Left ventricle myocardium superior (tissue), 1 donor: ENCODE measurements around the gene KCTD14. TPM values are rescaled to one million over a fixed set of nuclear protein-coding genes. Genes with fewer than 3 reads are reported as not detected.
"Not testable (repeated sequence)": the region's sequence is repeated elsewhere in the genome, so short reads cannot be mapped to it uniquely, and the experiment has no call there.

Experiments used
- ATAC-seq: fragments of 200-7000 bp; cut with Tn5 transposase; one replicate; pipeline ENCODE4 v1.9.1; 2020; ENCODE audit warnings: mild to moderate bottlenecking, moderate library complexity
- DNase-seq: peaks from one replicate; pipeline ENCODE4 v3.0.0-alpha.2; 2020
- intact Hi-C: fragments of 100-400 bp; cut with micrococcal nuclease; formaldehyde crosslinking; loops from one replicate; pipeline ENCODE4 v1.11.0; 2022
- total RNA-seq: library from RNA; stranded (reverse); fragmentation: NEBNext Ultra II Directional; extraction: Animal tissue kit (Norgen Biotek cat#: 25700); gene quantifications from one replicate; pipeline ENCODE4 v1.2.1, GENCODE V29; 2021
- donor health status: DM: no; HTN: yes; CAD: no; lungs with severe emphysema.

The KCTD14 gene
- total RNA-seq, 1 donor from 2014 or later = 0.15 TPM

DNA sequence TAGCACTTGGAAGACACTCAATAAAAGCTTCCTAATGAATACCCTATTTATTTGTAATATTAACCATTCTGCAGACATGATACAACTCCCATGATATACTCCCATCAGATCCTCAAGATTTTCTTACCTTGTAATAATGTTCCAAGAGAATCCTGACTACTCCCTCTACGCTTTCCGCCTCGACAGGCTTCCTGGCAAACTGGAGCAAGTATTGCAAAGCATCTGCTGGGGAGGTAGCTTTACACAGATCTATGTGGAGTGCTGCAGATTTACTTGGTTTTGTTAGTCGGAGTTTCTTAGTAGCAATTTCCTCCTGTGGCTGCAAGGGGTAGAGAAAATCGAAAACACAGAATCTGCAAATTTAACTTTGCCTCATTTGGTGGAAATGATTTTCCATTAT lies 32.1 kb downstream of the KCTD14 start:
- DNase-seq = no peak
- intact Hi-C loops = loop anchor here (10.0 kb wide), 1 partner anchor 166 kb away; the partner anchor contains the start of genes AAMDC and RSF1
- no peak for ATAC-seq

DNA sequence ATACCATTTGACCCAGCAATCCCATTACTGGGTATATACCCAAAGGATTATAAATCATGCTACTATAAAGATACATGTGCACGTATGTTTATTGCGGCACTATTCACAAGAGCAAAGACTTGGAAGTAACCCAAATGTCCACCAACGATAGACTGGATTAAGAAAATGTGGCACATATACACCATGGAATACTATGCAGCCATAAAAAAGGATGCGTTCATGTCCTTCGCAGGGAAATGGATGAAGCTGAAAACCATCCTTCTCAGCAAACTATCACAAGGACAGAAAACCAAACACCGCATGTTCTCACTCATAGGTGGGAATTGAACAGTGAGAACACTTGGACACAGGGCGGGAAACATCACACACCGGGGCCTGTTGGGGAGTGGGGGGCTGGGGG lies 36.6 kb downstream of the KCTD14 start:
- intact Hi-C loops, DNase-seq, ATAC-seq: not testable (repeated sequence)

DNA sequence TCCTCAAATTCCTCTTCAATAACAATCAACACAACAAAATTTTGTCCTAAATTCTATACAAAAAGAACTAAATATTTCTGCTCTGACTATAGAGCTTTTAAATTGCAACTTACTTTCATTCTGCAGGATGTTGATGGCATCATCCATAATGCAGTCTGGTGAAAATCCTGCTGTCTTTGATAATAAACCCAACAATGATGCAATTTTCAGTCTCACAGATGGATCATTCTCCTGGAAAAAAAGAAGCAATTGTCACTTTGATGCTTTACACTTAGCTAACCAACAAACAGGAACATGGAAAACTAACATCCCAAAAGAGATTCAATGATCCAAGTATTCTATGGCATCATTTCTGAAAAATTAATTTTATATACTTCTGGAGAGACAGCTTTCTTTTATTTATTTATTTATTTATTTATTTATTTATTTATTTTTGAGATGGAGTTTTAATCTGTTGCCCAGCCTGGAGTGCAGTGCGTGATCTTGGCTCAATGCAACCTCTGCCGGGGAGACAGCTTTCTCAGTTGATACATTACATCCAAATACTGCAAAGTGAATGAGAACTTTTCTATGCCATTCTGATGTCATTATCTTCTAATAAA lies 41.6 kb downstream of the KCTD14 start:
- no peak for ATAC-seq
- no peak for DNase-seq
- intact Hi-C loops = no loop called here

DNA sequence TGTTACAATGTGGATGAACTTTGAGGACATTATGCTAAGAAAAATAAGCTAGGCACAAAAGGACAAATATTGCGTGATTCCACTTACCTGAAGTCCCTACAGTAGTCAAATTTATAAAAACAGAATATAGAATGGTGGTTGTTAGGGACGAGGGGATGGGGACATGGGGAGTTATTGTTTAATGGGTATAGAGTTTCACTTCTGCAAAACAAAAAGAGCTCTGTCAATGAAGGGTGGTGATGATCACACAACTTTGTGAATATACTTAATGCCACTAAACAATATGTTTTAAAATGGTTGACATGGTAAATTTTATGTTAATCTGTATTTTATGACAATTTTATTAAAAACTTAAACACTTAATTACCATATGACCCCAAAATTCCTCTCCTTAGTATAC lies 54.7 kb downstream of the KCTD14 start:
- DNase-seq (no peak), ATAC-seq (no peak)
- intact Hi-C loops = no loop called here

DNA sequence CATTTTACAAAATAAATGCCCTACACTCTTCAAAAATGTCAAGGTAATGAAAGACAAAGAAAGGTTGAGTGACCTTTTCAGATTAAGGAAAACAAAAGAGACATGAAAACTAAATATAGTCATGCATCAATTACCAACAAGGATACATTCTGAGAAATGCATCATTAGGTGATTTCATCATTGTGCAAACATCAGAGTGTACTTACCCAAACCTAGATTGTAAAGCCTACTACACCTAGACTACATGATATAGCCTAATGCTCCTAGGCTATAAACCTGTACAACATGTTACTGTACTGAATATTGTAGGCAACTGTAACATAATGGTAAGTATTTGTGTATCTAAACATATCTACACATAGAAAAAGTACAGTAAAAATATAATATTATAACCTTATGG lies 55.3 kb downstream of the KCTD14 start:
- no peak for ATAC-seq
- intact Hi-C loops = no loop called here
- no peak for DNase-seq

DNA sequence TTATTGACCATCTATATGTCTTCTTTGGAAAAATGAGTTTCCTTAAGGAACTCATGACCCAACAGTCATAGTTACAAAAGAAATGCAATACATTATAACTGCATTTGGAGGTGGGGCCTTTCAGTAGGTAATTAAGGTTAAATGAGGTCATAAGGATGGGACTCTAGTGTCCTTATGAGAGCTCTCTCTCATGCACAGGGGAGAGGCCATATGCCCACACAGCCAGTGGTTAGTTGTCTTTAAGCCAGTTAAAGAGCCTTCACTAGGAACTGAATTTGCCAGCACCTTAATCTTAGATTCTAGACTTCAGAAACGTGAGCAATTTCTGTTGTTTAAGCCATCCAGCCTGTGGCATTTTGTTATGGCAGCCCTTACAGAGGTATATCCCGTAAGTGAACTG lies 56.0 kb downstream of the KCTD14 start:
- ATAC-seq (no peak), DNase-seq (no peak)
- intact Hi-C loops = no loop called here

DNA sequence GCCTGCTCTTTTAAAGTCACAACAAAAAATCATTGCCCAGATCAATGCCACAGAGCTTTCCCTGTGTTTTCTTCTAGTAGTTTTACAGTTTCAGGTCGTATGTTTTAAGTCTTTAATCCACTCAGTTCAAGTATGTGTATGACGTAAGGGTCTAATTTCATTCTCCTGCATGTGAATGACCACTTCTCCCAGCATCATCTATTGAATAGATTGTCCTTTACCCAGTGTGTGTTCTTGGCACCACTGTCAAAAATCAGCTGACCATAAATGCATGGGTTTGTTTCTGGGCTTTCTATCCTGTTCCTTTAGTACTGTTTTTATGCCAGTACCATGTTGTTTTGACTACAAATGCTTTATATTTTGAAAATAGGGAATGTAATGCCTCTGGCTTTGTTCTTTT lies 56.7 kb downstream of the KCTD14 start:
- intact Hi-C loops = no loop called here
- DNase-seq (no peak), ATAC-seq (no peak)

Other genes with a start within 250 kb of the KCTD14 start
- 42.7 TPM for gene RSF1, start 202.6 kb downstream of the KCTD14 start, total RNA-seq
- 117 TPM for gene AAMDC, start 202.1 kb downstream of the KCTD14 start, total RNA-seq
- gene INTS4, start 28.6 kb downstream of the KCTD14 start, total RNA-seq = 14.5 TPM
- 1.1 TPM for gene THRSP, start 40.6 kb upstream of the KCTD14 start, total RNA-seq
- gene NDUFC2, start 56.6 kb upstream of the KCTD14 start, total RNA-seq = 348 TPM
- 12.6 TPM for gene ALG8, start 116.3 kb upstream of the KCTD14 start, total RNA-seq
- gene KCTD21, start 165.3 kb upstream of the KCTD14 start, total RNA-seq = 8.5 TPM
- 4.7 TPM for gene USP35, start 165.6 kb upstream of the KCTD14 start, total RNA-seq